Medulla oblongata (tissue), 1 donor: ENCODE data around the gene RAMP3.
"Not testable (repeated sequence)": the region's sequence is repeated elsewhere in the genome, so short reads cannot be mapped to it uniquely, and the experiment has no call there.

Experiments
- DNase-seq: peaks from one replicate; pipeline ENCODE4 v3.0.0-alpha.2; 2015; ENCODE audit errors: extremely low spot score

The RAMP3 gene

DNA sequence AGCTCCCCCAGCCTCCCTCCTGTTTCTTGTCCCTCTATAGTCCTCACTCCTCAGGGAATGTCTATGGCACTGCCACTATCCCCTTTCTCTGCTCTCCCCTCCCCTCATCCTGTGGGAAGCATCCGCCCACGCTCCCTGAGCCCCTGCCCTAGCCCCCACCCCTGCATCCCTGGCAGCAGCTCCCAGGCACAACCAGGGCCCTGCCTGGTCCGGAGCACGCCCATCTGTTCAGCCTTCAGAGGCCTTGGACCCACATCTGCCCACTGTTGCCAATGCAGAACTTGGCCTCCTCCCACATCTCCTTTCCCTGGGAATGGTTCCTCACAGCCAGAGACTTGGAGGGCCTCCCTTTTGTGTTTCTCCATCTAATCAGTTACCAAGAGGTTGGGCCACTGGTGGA is 25.7 kb upstream of the RAMP3 start:
- DNase-seq = no peak

DNA sequence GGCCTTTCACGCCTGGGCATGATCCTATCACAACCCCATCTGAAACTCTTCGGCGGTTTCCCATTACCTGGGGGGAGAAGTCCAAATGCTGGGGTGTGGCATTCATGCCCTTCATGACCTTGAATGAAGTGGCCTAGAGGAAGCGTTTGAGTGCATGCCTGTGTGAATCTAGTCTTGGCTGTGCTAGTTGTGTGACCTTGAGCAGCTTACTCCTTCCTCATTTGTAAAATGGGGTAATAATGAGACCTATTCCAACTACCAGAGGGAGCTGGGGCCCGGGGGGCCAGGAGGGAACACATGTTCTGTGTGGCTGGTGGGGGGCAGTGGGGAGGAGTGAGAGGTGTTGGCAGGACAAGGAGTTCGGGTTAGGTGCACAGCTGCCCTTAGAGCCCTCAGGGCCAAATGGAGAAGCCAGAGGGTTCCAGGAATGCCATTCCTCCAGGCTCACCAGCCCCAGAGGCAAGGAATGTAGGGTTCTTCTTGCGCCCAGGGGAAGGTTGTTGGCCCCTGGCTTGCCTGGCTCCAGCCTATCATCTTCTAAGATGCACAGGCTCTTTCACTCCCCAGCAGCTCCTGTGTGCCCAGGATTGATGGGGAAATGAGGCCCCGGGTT is 24.8 kb upstream of the RAMP3 start:
- no peak for DNase-seq

GRCh38 chr7:45133352-45133751 is 24.2 kb upstream of the RAMP3 start:
- no peak for DNase-seq

GRCh38 chr7:45133877-45134276 is 23.7 kb upstream of the RAMP3 start:
- DNase-seq = no peak

DNA sequence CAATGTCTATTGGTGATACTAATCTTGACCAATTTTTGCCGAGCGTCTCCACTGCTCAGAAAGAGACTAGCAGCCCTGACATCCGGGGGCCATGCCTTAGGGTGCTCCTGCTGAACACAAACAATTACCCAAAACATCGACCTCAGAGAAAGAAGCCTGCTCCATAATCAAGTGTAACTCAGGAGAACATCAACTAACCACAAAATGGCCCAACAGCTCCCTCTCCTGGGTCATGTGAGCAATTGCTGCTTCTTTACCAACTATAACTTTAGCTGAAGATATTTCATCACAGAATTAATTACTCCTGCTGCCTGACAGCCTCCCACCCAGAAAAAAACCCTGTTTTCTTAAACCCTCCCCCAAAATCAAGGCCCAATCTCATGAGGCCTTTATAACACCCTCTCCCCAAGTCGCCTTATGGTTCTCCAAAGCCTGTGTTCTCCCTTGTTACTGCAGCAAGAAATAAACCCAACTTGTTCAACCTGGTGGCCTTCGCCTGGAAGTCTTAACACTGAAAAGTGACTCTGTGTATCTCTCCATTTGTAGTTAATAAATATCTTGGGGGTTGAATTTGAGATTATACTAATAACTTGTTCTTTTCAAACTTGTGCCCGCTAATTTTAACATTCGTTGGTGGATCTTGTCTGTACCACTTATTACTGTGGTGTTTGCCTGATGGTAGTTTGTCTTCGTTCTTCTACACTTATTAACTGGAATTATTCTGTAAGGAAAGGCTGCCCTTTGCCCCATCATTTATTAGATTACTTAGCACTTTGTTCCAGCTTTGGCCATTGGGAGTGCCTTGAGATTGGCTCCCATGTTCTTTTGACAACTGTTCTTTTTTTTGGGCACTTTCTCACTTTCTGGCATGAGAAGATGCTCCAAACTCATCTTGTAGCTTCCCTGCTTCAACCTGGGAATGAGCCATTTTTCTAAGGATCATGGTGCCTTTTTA is 21.2 kb upstream of the RAMP3 start:
- peak; percentile 95 for DNase-seq

DNA sequence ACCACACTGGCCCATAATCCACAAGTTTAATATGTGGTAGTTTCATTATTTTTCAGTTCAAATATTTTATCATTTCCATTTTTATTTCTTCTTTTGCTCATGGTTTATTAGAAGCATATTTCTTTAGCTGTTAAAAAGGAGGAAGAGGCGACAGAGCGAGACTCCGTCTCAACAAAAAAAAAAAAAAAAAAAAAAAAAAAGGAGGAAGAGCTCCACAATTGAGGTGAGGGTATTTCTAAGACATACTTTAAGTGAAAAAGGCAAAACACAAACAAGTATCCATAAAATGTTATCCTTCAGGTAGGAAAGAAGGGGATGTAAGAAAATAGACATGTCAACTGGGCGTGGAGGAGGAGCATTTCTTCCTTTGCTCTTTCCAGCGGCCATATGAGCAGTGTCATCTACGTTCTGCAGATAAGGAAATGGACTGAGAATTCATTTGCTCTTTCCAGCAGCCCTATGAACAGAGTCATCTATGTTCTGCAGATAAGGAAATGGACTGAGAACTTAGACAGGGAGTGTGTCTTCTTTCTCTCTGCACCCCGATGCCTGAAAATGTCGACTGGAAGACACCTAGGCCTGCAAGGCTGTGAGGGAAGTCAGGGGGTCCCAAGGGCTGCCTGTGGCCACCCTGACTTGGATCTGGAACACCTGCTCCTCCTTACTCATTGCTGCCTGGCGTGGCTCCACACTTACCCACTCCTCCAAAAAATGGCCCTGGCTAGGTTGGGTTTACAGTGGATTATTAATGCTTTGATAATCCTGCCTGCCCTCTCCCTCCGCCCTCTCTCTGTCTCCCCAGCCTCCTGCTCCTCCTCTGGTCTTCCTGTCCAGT is 18.9 kb upstream of the RAMP3 start:
- no peak for DNase-seq

DNA sequence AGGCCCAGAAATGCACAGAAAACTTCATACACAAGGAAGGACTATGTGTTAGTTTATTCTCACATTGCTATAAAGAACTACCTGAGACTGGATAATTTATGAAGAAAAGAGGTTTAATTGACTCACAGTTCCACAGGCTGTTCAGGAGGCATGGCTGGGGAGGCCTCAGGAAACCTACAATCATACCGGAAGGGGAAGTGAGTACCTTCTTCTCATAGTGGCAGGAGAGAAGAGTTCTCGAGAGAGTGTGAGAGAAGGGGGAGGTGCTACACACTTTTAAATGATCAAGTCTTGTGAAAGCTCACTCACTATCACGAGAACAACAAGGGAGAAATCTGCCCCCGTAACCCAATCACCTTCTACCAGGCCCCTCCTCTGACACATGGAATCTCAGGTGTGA is 16.8 kb upstream of the RAMP3 start:
- no peak for DNase-seq

DNA sequence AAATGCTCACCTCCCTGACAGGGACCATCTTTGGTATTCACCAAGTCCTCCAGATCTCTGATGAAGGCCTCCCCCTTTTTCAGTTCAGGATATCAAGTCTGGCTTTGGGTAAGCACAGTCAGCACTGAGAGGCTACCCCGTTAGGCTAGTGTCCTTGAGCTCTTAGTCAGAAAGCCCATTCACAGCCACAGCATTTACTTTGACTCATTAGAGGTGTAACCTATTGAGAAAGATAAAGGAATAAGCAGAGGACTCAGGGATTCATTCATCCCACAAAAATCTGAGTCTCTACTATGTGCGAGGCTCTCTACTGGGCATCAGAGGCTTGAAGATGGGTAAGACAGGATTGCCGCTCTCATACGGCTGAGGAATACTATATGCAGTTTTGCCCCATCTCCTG is 14.0 kb upstream of the RAMP3 start:
- DNase-seq = no peak

GRCh38 chr7:45145881-45146280 is 11.7 kb upstream of the RAMP3 start:
- no peak for DNase-seq

GRCh38 chr7:45146531-45147379 is 10.8 kb upstream of the RAMP3 start:
- DNase-seq = no peak

DNA sequence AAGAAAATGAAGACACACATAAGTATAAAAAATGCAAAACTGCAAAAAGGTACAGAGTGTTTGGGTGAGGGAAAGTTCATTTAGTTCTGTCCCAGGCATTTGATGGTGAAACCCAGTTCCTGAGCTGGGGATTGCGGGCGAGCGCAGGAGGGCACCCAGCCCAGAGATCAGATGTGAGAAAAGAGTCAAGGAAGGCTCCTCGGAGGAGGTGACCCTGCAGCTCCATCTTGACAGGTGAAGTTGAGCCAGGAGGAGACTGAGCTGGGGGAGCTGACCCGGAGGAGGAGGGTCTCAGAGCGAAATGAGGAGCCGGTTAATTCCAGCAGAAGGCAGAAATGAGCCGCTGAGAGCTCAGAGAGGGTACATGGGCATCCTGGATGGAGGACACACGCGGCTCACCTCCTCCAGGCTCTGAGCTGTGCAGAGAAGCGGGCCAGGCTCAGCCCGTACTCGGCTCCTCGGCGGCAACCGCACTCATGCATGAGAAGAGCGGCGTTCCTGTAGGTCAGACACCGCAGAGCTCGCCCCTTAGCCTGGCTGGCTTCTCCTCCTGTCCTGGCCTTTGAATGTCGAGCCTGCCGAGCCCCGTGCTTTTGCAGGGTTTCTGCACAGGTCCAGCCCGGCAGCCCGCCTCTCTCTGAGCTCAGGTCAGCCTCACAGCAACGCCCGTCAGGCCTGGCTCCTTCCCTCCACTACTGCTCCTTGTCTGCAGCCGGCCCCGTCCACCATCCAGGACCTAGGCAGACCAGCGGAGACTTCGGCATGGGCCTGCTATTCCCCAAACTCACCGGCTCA is 9.5 kb upstream of the RAMP3 start:
- DNase-seq = no peak

DNA sequence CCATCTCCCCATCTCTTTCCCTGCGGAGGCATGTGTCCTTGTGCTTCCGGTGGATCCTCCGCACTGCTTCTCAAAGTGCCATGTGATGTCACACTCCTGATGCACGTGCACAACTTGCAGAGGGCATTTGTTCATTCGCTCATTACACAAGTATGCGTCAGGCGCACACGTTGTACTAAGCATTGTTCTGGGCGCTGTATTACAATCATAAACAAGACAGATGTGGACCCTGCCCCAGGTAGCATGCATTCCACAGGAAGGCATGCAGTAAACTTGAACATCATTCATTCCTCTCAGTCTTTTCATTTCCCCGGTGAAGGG is 9.0 kb upstream of the RAMP3 start:
- no peak for DNase-seq

- no peak for DNase-seq
Measured at GRCh38 chr7:45149606-45150005, 8.0 kb upstream of the RAMP3 start.

- no peak for DNase-seq
Measured at GRCh38 chr7:45150199-45150598, 7.4 kb upstream of the RAMP3 start.

DNA sequence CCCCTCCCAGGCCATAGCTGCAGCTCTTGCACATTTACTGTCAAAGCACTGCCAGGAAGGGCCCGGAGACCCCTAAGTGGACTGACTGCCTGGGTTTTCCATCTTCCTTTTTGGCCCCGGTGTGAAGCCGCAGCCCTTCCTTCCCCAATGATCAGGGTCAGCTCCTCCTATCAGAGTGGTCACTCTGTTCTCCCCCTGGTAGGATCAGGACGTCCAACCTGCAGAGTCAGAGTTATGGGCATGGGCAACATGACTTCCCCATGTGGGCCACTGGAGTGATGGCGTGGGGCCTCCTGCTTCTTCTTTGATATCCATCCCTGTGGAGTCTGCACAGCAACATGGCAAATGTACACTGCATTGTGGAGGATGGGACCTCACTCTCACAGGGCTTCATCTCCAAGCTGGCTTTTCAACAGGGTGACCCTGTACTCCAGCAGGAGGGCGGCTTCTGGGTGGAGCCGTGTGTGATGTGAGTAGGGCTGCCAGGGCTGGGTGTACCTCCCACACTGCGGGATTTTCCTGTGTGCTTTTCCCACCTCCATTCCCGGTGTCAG is 6.4 kb upstream of the RAMP3 start:
- DNase-seq = no peak

DNA sequence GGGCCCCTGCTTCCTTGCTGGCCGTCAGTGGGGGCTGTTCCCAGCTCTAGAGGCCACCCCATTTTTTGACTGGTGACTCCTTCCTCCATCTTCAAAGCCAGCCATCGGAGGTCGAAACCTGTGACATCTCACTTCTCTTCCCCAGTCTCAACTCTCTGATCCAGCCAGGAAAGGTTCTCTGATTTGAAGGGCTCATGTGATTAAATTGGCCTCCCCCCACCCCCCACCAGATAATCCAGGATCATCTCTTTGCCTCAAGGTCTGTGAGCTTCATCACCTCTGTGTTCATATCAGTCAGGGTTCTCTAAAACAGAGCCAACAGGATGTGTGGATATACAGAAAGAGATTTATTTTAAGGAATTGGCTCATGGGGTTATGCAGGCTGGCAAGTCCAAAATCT is 5.6 kb upstream of the RAMP3 start:
- DNase-seq = no peak

- DNase-seq = no peak
Measured at GRCh38 chr7:45153233-45153632, 4.4 kb upstream of the RAMP3 start.

- DNase-seq = not testable (repeated sequence)
Measured at GRCh38 chr7:45153861-45154260, 3.7 kb upstream of the RAMP3 start.

- no peak for DNase-seq
Measured at GRCh38 chr7:45155357-45155900, 2.2 kb upstream of the RAMP3 start.

- DNase-seq = no peak
Measured at GRCh38 chr7:45155941-45156340, 1.6 kb upstream of the RAMP3 start.
